Body of pancreas (tissue), 4 donors: ENCODE measurements around the gene TESMIN. TPM values are rescaled to one million over a fixed set of nuclear protein-coding genes. Genes with fewer than 3 reads are reported as not detected.

Source experiments
- ATAC-seq: fragments of 150-250 bp; one replicate; pipeline ENCODE4 v1.9.1; 2016
- DNase-seq, 4 donors: peaks; one replicate each; pipeline ENCODE4 v3.0.0-alpha.2; 2019
- H3K27ac ChIP-seq, 4 donors: fragments of 200-600 bp; sonication (generic); 1 replicate in 3 of 4; 2 replicates in 1 of 4; pipeline versions ENCODE4 v1.5.1 to v1.6.1; 2016 to 2019; ENCODE audit warnings: mild to moderate bottlenecking in 1 of 4, mixed read lengths in 1 of 4, moderate library complexity in 1 of 4
- H3K27me3 ChIP-seq, 2 donors: fragments of 200-600 bp; sonication (generic); one replicate each; pipeline ENCODE4 v1.6.0; 2016; ENCODE audit warnings: mild to moderate bottlenecking in 1 of 2
- H3K36me3 ChIP-seq, 2 donors: fragments of 200-600 bp; sonication (generic); replicated peaks in 1 of 2; 2 replicates each; pipeline ENCODE4 v1.5.1; 2016; ENCODE audit warnings: low read depth in 2 of 2; ENCODE audit not compliant: insufficient read depth in 1 of 2
- H3K4me1 ChIP-seq: fragments of 200-600 bp; sonication (generic); one replicate; pipeline ENCODE4 v1.6.0; 2016
- H3K4me3 ChIP-seq, 2 donors: fragments of 200-600 bp; sonication (generic); 1 replicate in 1 of 2; 2 replicates in 1 of 2; pipeline ENCODE4 v1.5.1; 2016 to 2019
- H3K9me3 ChIP-seq, 3 donors: fragments of 200-600 bp; sonication (generic); 1 replicate in 2 of 3; 2 replicates in 1 of 3; pipeline ENCODE4 v1.5.1; 2016
- POLR2A ChIP-seq, 3 donors: fragments of 450-650 bp; IDR thresholded peaks; one replicate each; pipeline ENCODE4 v1.6.1; 2016; ENCODE audit warnings: antibody characterized with exemption in 3 of 3, mild to moderate bottlenecking in 2 of 3
- WGBS, 2 donors: methylation state at CpG; one replicate each; pipeline ENCODE4 v1.1.5; 2017; 5-methylcytosine and 5-hydroxymethylcytosine counted together
- intact Hi-C: fragments of 100-400 bp; cut with DNase I; formaldehyde crosslinking; loops from one replicate; pipeline ENCODE4 v1.15.1; 2023
- total RNA-seq, 2 donors: library from RNA; depleted of rRNA; stranded (reverse); fragments of >200 nt; gene quantifications; one replicate each; pipeline ENCODE4 v1.1.0, GENCODE V29; 2016
- TF ChIP-seq, protein P1 (sequence below), 7 experiments: fragments of 450-650 bp in 4 of 7; fragments of 200-600 bp in 3 of 7; sonication (generic) in 3 of 7; IDR thresholded peaks; one replicate each; pipeline ENCODE4 v1.5.1; 2016 to 2019; ENCODE audit warnings: antibody characterized with exemption in 7 of 7

Gene TESMIN
- total RNA-seq, 2 donors from 2014 or later, result 1.6 to 7.9 TPM

DNA sequence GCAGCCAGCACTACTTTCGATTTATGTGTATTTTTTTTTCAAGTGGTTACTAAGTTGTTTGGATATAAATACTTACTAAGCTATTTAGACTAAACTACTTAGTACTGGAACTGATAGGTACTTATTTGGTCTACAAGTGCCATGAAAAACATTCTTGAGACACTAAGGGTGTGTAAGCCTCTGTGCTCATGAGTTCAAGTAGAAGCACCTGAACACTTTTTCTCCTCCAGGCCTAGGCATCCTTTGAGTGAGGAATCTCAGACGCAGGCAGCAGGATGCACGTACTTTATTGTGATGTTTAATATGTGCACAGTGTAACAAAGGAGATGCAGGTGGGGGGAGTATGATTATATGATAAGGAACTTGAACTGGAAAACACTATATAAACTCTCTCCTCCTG, 7.8 kb downstream of the TESMIN start:
- H3K27me3 ChIP-seq, result no peaks in the 10 kb centered on the region
- intact Hi-C loops, result no loop called here
- H3K4me1 ChIP-seq, result no peaks in the 10 kb centered on the region
- H3K36me3 ChIP-seq, result no peaks in the 10 kb centered on the region
- no peak for DNase-seq
- H3K9me3 ChIP-seq, result no peaks in the 10 kb centered on the region
- no peak for ATAC-seq
- no peak overlapping the region for H3K4me3 ChIP-seq
- TF ChIP-seq, protein P1, sequence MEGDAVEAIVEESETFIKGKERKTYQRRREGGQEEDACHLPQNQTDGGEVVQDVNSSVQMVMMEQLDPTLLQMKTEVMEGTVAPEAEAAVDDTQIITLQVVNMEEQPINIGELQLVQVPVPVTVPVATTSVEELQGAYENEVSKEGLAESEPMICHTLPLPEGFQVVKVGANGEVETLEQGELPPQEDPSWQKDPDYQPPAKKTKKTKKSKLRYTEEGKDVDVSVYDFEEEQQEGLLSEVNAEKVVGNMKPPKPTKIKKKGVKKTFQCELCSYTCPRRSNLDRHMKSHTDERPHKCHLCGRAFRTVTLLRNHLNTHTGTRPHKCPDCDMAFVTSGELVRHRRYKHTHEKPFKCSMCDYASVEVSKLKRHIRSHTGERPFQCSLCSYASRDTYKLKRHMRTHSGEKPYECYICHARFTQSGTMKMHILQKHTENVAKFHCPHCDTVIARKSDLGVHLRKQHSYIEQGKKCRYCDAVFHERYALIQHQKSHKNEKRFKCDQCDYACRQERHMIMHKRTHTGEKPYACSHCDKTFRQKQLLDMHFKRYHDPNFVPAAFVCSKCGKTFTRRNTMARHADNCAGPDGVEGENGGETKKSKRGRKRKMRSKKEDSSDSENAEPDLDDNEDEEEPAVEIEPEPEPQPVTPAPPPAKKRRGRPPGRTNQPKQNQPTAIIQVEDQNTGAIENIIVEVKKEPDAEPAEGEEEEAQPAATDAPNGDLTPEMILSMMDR (IDR thresholded peaks at IDR 0.05), result no peak
- no peak for TF ChIP-seq POLR2A (IDR thresholded peaks at IDR 0.05)
- WGBS, 2 donors, result 96 to 97% methylated on average over 3 of the region's 3 CpGs
- no peak overlapping the region for H3K27ac ChIP-seq

DNA sequence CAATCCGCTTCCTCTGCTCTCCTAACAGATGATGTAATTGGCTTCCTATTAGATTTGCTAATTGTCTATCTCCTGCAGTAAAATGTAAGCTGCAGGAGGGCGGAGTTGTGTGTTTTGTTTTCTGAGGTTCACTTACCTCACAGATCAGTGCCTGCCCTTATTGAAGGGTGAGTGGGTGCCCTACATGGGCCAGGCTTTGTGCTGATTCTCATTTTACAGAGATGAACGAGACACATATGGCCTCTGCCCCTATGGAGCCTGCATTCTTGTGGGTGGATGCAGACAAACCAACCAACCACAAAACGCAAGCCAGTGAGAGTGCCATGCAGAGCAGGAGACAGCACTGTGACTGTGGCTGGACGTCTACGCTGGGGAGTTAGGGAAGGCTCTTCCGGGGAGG, 9.9 kb downstream of the TESMIN start:
- intact Hi-C loops, result no loop called here
- TF ChIP-seq POLR2A (IDR thresholded peaks at IDR 0.05), result no peak
- TF ChIP-seq, protein P1 (IDR thresholded peaks at IDR 0.05), result no peak
- no peak overlapping the region for H3K27ac ChIP-seq

DNA sequence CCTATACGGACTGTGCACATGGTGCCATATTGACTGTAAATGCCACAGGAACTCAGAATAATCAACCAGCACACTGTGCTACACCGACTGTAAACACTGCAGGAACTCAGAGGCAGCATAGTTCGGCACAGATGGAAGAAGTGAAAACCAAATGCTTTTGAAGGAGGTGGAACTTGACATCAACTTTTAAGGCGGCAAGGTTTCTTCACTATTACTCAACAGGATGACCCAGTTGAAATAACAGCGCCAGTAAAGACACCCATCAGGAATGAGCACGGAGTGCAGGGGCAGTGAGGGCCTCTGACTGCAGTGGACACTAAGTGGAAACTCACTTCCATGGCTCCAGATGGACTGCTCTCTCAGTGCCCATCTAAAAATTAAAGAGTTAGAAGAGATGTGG, 15.7 kb downstream of the TESMIN start:
- intact Hi-C loops, result no loop called here
- no peaks in the 10 kb centered on the region for H3K4me1 ChIP-seq
- WGBS, 2 donors, result 76 to 87% methylated on average over 6 of the region's 6 CpGs
- no peak overlapping the region for H3K4me3 ChIP-seq
- DNase-seq, result no peak
- H3K9me3 ChIP-seq, result no peaks in the 10 kb centered on the region
- H3K27me3 ChIP-seq, result no peaks in the 10 kb centered on the region
- ATAC-seq, result no peak
- TF ChIP-seq, protein P1 (IDR thresholded peaks at IDR 0.05), result no peak
- TF ChIP-seq POLR2A (IDR thresholded peaks at IDR 0.05), result no peak
- no peak overlapping the region for H3K27ac ChIP-seq
- H3K36me3 ChIP-seq, result no peaks in the 10 kb centered on the region

More for the DNA sequence above, 9.9 kb downstream of the TESMIN start:
- Histone ChIP-seq H3K4me3 (no peak overlapping the region), H3K36me3 (no peaks in the 10 kb centered on the region), H3K27me3 (no peaks in the 10 kb centered on the region), H3K9me3 (no peaks in the 10 kb centered on the region), H3K4me1 (no peaks in the 10 kb centered on the region)
- ATAC-seq (no peak), DNase-seq (no peak)
- WGBS, 2 donors, result 80 to 91% methylated on average over 7 of the region's 7 CpGs

DNA sequence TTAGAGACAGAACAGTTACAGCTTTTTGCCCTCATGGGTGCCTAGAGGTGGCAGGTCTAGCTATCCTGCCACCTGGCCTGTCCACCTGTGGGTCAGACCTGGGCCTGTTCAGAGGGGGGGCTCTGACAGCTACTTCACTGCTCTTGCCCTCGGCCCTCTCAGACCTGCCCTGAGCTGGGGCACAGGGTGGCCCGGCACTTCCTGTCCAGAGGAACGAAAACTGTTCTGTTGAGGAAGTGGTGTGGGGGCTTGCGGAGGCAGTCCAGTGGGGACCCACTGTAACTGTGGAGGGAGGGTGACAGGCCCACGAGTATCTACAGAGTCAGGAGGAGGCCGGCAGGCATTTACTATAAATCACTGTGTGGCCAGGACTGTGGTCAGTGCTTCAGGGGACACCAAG, 16.2 kb downstream of the TESMIN start:
- TF ChIP-seq POLR2A (IDR thresholded peaks at IDR 0.05), result no peak
- TF ChIP-seq, protein P1 (IDR thresholded peaks at IDR 0.05), result no peak
- intact Hi-C loops, result no loop called here
- Histone ChIP-seq H3K36me3 (no peaks in the 10 kb centered on the region), H3K4me3 (no peak overlapping the region), H3K27me3 (no peaks in the 10 kb centered on the region), H3K4me1 (no peaks in the 10 kb centered on the region), H3K9me3 (no peaks in the 10 kb centered on the region), H3K27ac (no peak overlapping the region)
- no peak for DNase-seq
- no peak for ATAC-seq
- 76 to 79% methylated on average over 6 of the region's 6 CpGs for WGBS, 2 donors

DNA sequence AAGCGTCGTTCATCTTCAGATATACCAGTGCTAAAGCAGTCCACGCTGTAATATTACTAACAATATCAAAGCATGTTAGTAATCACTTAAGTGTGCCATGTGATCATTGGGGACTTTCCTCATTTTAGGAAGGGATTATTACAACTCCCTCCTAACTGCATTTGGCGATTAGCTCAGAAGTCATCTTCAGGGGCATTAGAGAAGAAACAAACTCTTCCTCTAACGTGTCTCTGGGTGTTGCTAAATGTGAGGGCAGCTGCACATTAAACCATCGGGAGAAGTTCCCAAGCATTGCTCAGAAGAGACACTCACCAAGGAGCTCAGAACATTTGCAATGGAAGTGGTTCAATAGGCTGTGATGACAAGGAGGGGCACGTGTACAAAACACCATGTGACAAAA, 17.2 kb downstream of the TESMIN start:
- no peak for DNase-seq
- no peak overlapping the region for H3K4me3 ChIP-seq
- H3K27me3 ChIP-seq, result no peaks in the 10 kb centered on the region
- WGBS, 2 donors, result 78 to 85% methylated on average over 7 of the region's 7 CpGs
- TF ChIP-seq, protein P1 (IDR thresholded peaks at IDR 0.05), result no peak
- TF ChIP-seq POLR2A (IDR thresholded peaks at IDR 0.05), result no peak
- H3K36me3 ChIP-seq, result no peaks in the 10 kb centered on the region
- H3K9me3 ChIP-seq, result no peaks in the 10 kb centered on the region
- intact Hi-C loops, result no loop called here
- no peak for ATAC-seq
- H3K4me1 ChIP-seq, result no peaks in the 10 kb centered on the region
- no peak overlapping the region for H3K27ac ChIP-seq
